Measurements from ENCODE around the gene CPA2.

DNA sequence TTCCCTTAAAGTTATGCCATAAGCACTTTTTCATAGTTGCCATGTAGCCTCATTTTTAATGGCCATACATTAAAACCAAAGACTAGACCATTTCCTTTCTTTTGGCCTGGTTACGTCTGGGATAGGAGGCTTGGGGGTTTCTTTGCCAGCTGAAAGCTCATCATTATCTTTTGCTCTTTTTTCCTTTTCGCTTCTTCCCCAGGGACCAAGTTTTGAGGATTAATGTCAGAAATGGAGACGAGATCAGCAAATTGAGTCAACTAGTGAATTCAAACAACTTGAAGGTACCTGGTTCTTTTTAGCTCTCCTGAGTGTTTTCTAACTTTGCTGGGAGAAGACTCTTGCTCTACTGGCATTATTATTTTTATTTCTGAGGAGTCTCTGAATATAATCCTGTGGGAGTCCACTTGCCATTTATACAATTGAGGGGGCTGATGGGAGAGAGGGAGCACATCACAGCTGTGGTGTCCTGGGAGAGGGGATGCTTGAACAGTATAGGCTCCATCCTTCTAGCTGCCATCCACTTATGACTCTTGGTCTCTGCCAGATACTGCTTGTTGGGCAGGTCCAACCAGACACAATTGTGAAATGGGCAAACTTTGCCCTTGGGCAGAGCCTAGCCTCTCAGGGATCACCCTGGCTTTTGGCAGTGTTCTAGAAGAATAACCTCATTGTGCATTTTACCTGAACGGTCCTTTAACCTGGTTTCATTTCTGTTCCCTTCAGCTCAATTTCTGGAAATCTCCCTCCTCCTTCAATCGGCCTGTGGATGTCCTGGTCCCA lies 32.1 kb downstream of the CPA2 start:
- no peak for TF ChIP-seq EZH2 (IDR thresholded peaks at IDR 0.05)
- TF ChIP-seq, protein P1, sequence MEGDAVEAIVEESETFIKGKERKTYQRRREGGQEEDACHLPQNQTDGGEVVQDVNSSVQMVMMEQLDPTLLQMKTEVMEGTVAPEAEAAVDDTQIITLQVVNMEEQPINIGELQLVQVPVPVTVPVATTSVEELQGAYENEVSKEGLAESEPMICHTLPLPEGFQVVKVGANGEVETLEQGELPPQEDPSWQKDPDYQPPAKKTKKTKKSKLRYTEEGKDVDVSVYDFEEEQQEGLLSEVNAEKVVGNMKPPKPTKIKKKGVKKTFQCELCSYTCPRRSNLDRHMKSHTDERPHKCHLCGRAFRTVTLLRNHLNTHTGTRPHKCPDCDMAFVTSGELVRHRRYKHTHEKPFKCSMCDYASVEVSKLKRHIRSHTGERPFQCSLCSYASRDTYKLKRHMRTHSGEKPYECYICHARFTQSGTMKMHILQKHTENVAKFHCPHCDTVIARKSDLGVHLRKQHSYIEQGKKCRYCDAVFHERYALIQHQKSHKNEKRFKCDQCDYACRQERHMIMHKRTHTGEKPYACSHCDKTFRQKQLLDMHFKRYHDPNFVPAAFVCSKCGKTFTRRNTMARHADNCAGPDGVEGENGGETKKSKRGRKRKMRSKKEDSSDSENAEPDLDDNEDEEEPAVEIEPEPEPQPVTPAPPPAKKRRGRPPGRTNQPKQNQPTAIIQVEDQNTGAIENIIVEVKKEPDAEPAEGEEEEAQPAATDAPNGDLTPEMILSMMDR (IDR thresholded peaks at IDR 0.05): no peak
